Common myeloid progenitor, CD34-positive (primary cell): ENCODE data around the gene GFOD2.

ENCODE experiments used
- CTCF ChIA-PET: fragments of 350-600 bp; sonication (Branson Sonifier 250); formaldehyde crosslinking; loops from one replicate; lab custom pipeline; 2021; ENCODE audit warnings: antibody characterized with exemption; lab: Charles Lee
- POLR2A ChIA-PET: fragments of 350-600 bp; sonication (Branson Sonifier 250); formaldehyde crosslinking; loops from one replicate; lab custom pipeline; 2021; ENCODE audit warnings: antibody characterized with exemption; lab: Charles Lee
- DNase-seq, 3 donors: peaks; one replicate each; pipeline versions ENCODE4 v3.0.0 to v3.0.0-alpha.2; 2013
- H3K27ac ChIP-seq, 2 experiments: 1 replicate in 1 of 2; 2 replicates in 1 of 2; pipeline ENCODE4 v1.7.0; 2013; ENCODE audit warnings: inconsistent platforms in 2 of 2, low read length in 2 of 2, mild to moderate bottlenecking in 2 of 2, low read depth in 1 of 2, moderate library complexity in 1 of 2; ENCODE audit not compliant: severe bottlenecking in 2 of 2, insufficient read depth in 1 of 2, poor library complexity in 1 of 2
- H3K27me3 ChIP-seq, 5 experiments: replicated peaks in 2 of 5; 1 replicate in 3 of 5; 2 replicates in 2 of 5; pipeline versions ENCODE4 v1.6.1 to v1.7.0; 2013; ENCODE audit warnings: low read length in 4 of 5, mild to moderate bottlenecking in 2 of 5, moderate library complexity in 2 of 5, inconsistent platforms in 1 of 5; ENCODE audit not compliant: insufficient read depth in 5 of 5, control insufficient read depth in 4 of 5
- H3K36me3 ChIP-seq, 4 experiments: 1 replicate in 2 of 4; 2 replicates in 2 of 4; pipeline versions ENCODE4 v1.6.1 to v1.7.0; 2013; ENCODE audit warnings: low read length in 3 of 4, control low read depth in 1 of 4, mild to moderate bottlenecking in 1 of 4; ENCODE audit not compliant: control insufficient read depth in 4 of 4, insufficient read depth in 4 of 4
- H3K4me1 ChIP-seq, 4 experiments: 1 replicate in 3 of 4; 2 replicates in 1 of 4; pipeline versions ENCODE4 v1.6.1 to v1.7.1; 2013; ENCODE audit warnings: low read length in 3 of 4, mild to moderate bottlenecking in 3 of 4, control low read depth in 1 of 4, inconsistent platforms in 1 of 4, moderate library complexity in 1 of 4; ENCODE audit not compliant: control insufficient read depth in 4 of 4, insufficient read depth in 4 of 4; ENCODE audit errors: control extremely low read depth in 1 of 4
- H3K4me3 ChIP-seq, 7 experiments: 1 replicate in 4 of 7; 2 replicates in 3 of 7; pipeline versions ENCODE4 v1.5.1 to v1.7.0; 2013; ENCODE audit warnings: mild to moderate bottlenecking in 7 of 7, low read length in 6 of 7, moderate library complexity in 6 of 7, inconsistent platforms in 2 of 7, low read depth in 2 of 7, control low read depth in 1 of 7; ENCODE audit not compliant: insufficient read depth in 4 of 7, control insufficient read depth in 1 of 7; ENCODE audit errors: extremely low read depth in 1 of 7
- H3K9me3 ChIP-seq, 5 experiments: 1 replicate in 4 of 5; 2 replicates in 1 of 5; pipeline versions ENCODE4 v1.6.1 to v1.7.1; 2013; ENCODE audit warnings: low read length in 4 of 5, mild to moderate bottlenecking in 2 of 5, inconsistent platforms in 1 of 5, low read depth in 1 of 5, moderate library complexity in 1 of 5; ENCODE audit not compliant: control insufficient read depth in 4 of 5, insufficient read depth in 2 of 5; ENCODE audit errors: control extremely low read depth in 1 of 5
- WGBS: methylation state at CpG from one replicate; pipeline ENCODE4 v1.1.5; 2013; ENCODE audit not compliant: insufficient coverage; 5-methylcytosine and 5-hydroxymethylcytosine counted together

GFOD2 gene

DNA sequence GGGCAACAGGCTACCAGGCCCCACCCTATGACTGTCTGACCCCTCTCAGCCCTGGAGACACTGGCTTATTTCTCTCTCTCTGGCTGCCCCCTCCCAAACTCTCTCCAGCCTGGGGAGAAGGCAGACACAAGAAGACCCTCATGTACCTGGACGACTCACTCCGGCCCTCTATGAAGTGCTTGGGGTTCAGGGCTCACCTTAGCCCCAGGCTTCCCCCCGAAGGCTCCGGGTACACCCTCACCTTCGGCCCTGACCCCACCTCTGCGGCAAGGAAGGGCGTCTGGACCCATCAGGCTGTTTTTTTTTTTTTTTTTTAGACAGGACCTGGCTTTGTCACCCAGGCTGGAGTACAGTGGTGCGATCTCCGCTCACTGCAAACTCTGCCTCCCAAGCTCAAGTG lies 75.1 kb downstream of the GFOD2 start:
- peak overlapping the region in 2 of 7 experiments; percentile 71 to 80 for H3K4me3 ChIP-seq
- ChIA-PET CTCF (interaction anchor here (0.7 to 12.2 kb wide), 19 partner anchors 11 to 163 kb away, joined by 3 to 113 read pairs (median 8); partner anchors contain the start of genes ACD, C16orf86, CTCF and ENKD1), POLR2A (interaction anchor here (3.1 kb wide), 1 partner anchor 97 kb away, joined by 13 read pairs; no protein-coding TSS in a partner anchor)
- peaks cover 0 to 32% (median 24%) of the 10 kb centered on the region in 4 experiments for H3K36me3 ChIP-seq
- peaks cover 0 to 22% (median 18%) of the 10 kb centered on the region in 4 experiments for H3K4me1 ChIP-seq
- H3K27me3 ChIP-seq, result no peaks in the 10 kb centered on the region
- WGBS, result 95% methylated on average over 9 of the region's 9 CpGs
- DNase-seq, result no peak
- no peaks in the 10 kb centered on the region for H3K9me3 ChIP-seq
- H3K27ac ChIP-seq, result peak overlapping the region in 1 of 2 experiments; percentile 81

DNA sequence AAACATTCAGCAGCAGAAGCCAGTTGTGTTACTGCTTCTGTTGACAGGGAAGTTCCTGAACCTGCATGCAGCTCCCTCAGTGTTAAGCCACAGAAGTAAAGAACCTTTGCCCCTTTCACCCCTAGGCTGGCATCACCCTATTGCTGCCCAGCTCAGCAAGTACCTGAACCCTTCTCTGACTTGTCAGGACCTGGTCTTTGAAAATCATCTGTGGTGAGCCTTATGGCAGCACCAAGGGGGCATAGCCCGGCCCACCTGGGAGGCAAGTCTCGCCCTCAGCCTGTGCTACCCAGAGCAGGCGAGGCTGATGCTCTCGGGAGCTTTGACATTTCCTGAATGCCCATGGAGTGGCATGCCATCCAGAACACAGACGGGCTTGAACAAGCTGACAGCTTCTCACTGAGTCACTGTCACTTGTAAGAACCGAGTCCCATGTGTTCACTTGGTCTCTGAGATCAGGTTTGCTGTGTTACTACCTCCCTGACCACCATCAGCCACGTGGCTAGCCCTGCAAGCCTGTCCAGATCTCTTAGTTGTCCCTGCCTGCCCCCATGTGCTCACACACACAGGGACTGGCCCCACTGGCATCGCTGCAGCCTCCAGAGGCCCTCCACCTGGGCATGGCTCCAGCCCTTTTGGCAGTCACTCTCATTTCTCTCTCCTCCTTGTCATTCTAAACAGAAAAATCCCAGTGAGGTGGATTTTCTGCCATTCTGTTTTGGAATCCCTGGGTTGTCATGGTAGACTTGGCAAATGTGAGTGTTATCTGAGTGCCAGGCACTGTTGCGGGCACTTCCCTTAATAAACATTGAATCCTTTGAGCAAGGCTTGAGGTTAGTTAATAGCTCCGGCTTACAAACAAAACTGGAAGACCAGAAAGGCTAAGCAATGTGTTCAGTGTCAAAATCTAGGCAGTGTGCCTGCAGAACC lies 77.1 kb downstream of the GFOD2 start:
- no peak for DNase-seq
- Histone ChIP-seq H3K36me3 (peaks cover 9 to 38% (median 23%) of the 10 kb centered on the region in 4 experiments), H3K4me1 (peaks cover 0 to 22% (median 18%) of the 10 kb centered on the region in 4 experiments), H3K4me3 (no peak overlapping the region), H3K9me3 (no peaks in the 10 kb centered on the region), H3K27me3 (no peaks in the 10 kb centered on the region), H3K27ac (no peak overlapping the region)
- WGBS, result 88% methylated on average over 10 of the region's 10 CpGs
- CTCF ChIA-PET, result interaction anchor here (0.6 to 12.2 kb wide), 12 partner anchors 9 to 148 kb away, joined by 3 to 113 read pairs (median 4); partner anchors contain the start of genes C16orf86, CTCF and ENKD1
- POLR2A ChIA-PET, result interaction anchor here (1.1 kb wide), 1 partner anchor 94 kb away, joined by 4 read pairs; no protein-coding TSS in a partner anchor

DNA sequence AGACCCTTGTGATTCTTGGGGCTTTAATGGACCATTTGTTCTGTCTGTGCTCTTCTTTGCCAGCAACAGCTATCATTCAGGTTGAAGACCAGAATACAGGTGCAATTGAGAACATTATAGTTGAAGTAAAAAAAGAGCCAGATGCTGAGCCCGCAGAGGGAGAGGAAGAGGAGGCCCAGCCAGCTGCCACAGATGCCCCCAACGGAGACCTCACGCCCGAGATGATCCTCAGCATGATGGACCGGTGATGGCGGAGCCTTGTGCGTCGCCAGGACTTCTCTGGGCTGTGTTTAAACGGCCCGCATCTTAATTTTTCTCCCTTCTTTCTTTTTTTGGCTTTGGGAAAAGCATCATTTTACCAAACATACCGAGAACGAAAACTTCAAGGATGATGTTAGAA lies 81.5 kb downstream of the GFOD2 start:
- CTCF ChIA-PET, result interaction anchor here (1.6 to 2.7 kb wide), 3 partner anchors 90 to 122 kb away, joined by 3 to 16 read pairs (median 13); no protein-coding TSS in a partner anchor
- DNase-seq, result no peak
- Histone ChIP-seq H3K9me3 (no peaks in the 10 kb centered on the region), H3K4me1 (no peaks in the 10 kb centered on the region), H3K27me3 (no peaks in the 10 kb centered on the region), H3K27ac (no peak overlapping the region), H3K36me3 (peaks cover 20 to 56% (median 36%) of the 10 kb centered on the region in 4 experiments), H3K4me3 (no peak overlapping the region)
- WGBS, result 99% methylated on average over 12 of the region's 12 CpGs
- POLR2A ChIA-PET, result no interaction called here

DNA sequence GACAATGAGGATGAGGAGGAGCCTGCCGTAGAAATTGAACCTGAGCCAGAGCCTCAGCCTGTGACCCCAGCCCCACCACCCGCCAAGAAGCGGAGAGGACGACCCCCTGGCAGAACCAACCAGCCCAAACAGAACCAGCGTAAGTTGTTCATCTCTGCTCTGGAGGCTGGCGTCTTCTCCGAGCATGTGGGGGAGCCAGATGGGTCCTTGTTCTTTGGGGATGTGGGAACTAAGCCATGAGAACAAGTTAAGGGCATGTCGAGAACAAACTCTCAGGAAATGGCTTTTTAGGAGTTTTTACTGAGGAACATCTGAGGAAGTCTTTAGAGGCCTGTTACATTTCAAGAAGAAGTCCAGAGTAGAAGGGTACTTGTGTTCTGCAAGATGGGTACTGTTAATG lies 82.4 kb downstream of the GFOD2 start:
- H3K4me1 ChIP-seq, result no peaks in the 10 kb centered on the region
- 98% methylated on average over 7 of the region's 8 CpGs for WGBS
- H3K36me3 ChIP-seq, result peaks cover 22 to 66% (median 43%) of the 10 kb centered on the region in 4 experiments
- no peak for DNase-seq
- no peak overlapping the region for H3K4me3 ChIP-seq
- CTCF ChIA-PET, result interaction anchor here (1.8 to 2.7 kb wide), 2 partner anchors 19 to 116 kb away, joined by 4 to 16 read pairs; no protein-coding TSS in a partner anchor
- no peaks in the 10 kb centered on the region for H3K9me3 ChIP-seq
- POLR2A ChIA-PET, result no interaction called here
- no peaks in the 10 kb centered on the region for H3K27me3 ChIP-seq
- H3K27ac ChIP-seq, result no peak overlapping the region

GRCh38 chr16:67632415-67633172 lies 86.5 kb downstream of the GFOD2 start:
- Histone ChIP-seq H3K27ac (no peak overlapping the region), H3K4me3 (no peak overlapping the region), H3K36me3 (peaks cover 21 to 78% (median 52%) of the 10 kb centered on the region in 4 experiments), H3K9me3 (no peaks in the 10 kb centered on the region), H3K4me1 (no peaks in the 10 kb centered on the region), H3K27me3 (no peaks in the 10 kb centered on the region)
- 98% methylated on average over 5 of the region's 7 CpGs for WGBS
- CTCF ChIA-PET, result interaction anchor here (0.7 to 3.4 kb wide), 7 partner anchors 7 to 112 kb away, joined by 3 to 27 read pairs (median 4); partner anchors contain the start of genes CARMIL2 and RIPOR1
- no peak for DNase-seq
- POLR2A ChIA-PET, result no interaction called here

DNA sequence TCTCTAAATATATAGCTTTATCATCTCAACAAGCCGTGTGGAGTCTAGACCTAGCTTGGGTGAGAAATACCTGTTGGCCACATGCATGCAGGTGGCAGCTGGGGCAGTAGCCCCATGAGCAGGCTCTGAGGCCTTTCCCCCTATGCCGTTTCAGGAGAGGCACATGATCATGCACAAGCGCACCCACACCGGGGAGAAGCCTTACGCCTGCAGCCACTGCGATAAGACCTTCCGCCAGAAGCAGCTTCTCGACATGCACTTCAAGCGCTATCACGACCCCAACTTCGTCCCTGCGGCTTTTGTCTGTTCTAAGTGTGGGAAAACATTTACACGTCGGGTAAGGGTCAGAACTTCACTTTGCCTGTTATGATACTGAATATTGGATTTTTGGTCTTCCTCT lies 90.9 kb downstream of the GFOD2 start:
- CTCF ChIA-PET, result interaction anchor here (2.3 kb wide), 1 partner anchor 16 kb away, joined by 8 read pairs; the partner anchor contains the start of gene CARMIL2
- POLR2A ChIA-PET, result interaction anchor here (0.6 kb wide), 1 partner anchor 27 kb away, joined by 4 read pairs; no protein-coding TSS in a partner anchor
- Histone ChIP-seq H3K4me3 (no peak overlapping the region), H3K9me3 (no peaks in the 10 kb centered on the region), H3K27me3 (no peaks in the 10 kb centered on the region), H3K4me1 (no peaks in the 10 kb centered on the region), H3K36me3 (peaks cover 25 to 80% (median 52%) of the 10 kb centered on the region in 4 experiments), H3K27ac (no peak overlapping the region)
- WGBS, result 99% methylated on average over 13 of the region's 14 CpGs
- DNase-seq, result no peak
